ENCODE measurements around the gene RUNDC1.

The RUNDC1 gene

DNA sequence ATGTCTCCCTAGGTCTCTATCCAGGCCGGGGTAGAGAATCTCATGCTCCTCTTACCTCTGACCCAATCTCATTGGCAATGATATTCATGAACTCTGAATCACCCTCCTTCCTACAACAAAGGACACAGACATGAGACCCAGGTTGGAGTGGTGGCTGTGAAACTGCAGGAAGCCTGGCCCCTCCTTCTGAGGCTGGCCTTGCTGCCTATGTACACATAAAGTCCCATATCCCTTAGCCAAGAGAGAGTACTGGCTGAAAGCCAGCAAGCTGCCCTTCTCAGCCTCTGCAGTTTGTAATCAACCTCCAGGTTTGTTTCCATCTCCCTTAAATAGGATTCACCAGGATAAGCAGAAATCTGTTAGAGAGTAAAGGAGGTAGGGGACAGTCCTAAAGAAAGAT is 26.7 kb upstream of the RUNDC1 start:
- TF ChIP-seq, protein P1, sequence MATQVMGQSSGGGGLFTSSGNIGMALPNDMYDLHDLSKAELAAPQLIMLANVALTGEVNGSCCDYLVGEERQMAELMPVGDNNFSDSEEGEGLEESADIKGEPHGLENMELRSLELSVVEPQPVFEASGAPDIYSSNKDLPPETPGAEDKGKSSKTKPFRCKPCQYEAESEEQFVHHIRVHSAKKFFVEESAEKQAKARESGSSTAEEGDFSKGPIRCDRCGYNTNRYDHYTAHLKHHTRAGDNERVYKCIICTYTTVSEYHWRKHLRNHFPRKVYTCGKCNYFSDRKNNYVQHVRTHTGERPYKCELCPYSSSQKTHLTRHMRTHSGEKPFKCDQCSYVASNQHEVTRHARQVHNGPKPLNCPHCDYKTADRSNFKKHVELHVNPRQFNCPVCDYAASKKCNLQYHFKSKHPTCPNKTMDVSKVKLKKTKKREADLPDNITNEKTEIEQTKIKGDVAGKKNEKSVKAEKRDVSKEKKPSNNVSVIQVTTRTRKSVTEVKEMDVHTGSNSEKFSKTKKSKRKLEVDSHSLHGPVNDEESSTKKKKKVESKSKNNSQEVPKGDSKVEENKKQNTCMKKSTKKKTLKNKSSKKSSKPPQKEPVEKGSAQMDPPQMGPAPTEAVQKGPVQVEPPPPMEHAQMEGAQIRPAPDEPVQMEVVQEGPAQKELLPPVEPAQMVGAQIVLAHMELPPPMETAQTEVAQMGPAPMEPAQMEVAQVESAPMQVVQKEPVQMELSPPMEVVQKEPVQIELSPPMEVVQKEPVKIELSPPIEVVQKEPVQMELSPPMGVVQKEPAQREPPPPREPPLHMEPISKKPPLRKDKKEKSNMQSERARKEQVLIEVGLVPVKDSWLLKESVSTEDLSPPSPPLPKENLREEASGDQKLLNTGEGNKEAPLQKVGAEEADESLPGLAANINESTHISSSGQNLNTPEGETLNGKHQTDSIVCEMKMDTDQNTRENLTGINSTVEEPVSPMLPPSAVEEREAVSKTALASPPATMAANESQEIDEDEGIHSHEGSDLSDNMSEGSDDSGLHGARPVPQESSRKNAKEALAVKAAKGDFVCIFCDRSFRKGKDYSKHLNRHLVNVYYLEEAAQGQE (IDR thresholded peaks at IDR 0.05; ENCODE audit: low read depth) = no peak
- TF ChIP-seq YY1 (IDR thresholded peaks at IDR 0.05; ENCODE audit: low read depth) (no peak), CEBPB (IDR thresholded peaks at IDR 0.05) (no peak), EGR1 (IDR thresholded peaks at IDR 0.05) (no peak)
- TF ChIP-seq, protein P2, sequence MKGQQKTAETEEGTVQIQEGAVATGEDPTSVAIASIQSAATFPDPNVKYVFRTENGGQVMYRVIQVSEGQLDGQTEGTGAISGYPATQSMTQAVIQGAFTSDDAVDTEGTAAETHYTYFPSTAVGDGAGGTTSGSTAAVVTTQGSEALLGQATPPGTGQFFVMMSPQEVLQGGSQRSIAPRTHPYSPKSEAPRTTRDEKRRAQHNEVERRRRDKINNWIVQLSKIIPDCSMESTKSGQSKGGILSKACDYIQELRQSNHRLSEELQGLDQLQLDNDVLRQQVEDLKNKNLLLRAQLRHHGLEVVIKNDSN (IDR thresholded peaks at IDR 0.05) = no peak

DNA sequence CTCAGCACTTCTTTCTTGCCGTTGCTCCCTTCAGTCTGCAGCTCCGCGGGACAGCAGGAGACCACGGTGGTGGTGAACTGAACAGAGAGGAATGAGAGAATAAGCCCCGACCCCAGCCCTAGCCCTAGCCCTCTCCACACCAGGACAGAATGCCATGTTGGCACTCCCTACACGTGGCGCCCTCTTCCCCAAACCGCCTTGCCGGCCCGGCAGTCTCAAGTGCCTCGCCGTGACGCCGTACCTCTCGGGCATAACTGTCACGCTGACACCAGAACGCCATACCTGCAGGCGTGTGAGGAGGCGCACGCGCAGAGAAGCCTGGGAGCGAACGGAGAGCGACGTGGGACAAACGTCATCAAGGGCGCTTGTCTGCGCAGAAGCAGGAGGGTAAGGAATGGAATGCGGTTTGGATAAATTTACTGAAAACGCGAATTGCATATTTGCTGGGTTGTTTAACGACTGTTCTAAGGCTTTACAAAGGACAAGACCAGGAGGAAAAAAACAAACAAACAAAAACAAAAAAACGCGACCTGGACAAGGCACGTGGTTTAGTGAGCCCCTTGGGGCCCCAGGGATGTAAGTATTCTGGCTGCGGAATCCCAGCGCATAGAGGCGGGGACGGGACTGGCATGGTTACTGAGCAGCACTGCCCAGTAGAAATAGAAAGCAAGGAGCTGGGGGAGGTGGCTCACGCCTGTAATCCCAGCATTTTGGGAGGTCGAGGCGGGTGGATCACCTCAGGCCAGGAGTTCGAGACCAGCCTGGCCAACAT is 16.0 kb upstream of the RUNDC1 start, which contains the start of gene AARSD1:
Gene AARSD1, minus strand, starts transcription at position 294 of the 772 bp plus-strand sequence. Its CDS starts 14 bp downstream, at position 280.
- TF ChIP-seq EGR1 (IDR thresholded peaks at IDR 0.05) (no peak), NFIC (IDR thresholded peaks at IDR 0.05) (no peak), TAF1 (IDR thresholded peaks at IDR 0.05; ENCODE audit: low read depth) (peak; percentile 87), TEAD4 (IDR thresholded peaks at IDR 0.05) (peak; percentile 75), ZBTB7A (IDR thresholded peaks at IDR 0.05; ENCODE audit: low read depth) (0 out of 2 replicates have a peak, but pooled peaks have one; percentile 28), EP300 (IDR thresholded peaks at IDR 0.05; ENCODE audit: borderline replicate concordance) (0 out of 2 replicates have a peak, but pooled peaks have one; percentile 15), CREB1 (IDR thresholded peaks at IDR 0.05; ENCODE audit: low read depth) (peak; percentile 89), YY1 (IDR thresholded peaks at IDR 0.05; ENCODE audit: low read depth) (peak; percentile 94), TCF12 (IDR thresholded peaks at IDR 0.05; ENCODE audit: low read depth) (peak; percentile 53; the same call in 1 of the 2 replicates)
- TF ChIP-seq, protein P3, sequence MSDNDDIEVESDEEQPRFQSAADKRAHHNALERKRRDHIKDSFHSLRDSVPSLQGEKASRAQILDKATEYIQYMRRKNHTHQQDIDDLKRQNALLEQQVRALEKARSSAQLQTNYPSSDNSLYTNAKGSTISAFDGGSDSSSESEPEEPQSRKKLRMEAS (IDR thresholded peaks at IDR 0.05) = peak; percentile 97
- TF ChIP-seq, protein P2 (IDR thresholded peaks at IDR 0.05) = peak; percentile 28; the same call in 1 of the 2 replicates

DNA sequence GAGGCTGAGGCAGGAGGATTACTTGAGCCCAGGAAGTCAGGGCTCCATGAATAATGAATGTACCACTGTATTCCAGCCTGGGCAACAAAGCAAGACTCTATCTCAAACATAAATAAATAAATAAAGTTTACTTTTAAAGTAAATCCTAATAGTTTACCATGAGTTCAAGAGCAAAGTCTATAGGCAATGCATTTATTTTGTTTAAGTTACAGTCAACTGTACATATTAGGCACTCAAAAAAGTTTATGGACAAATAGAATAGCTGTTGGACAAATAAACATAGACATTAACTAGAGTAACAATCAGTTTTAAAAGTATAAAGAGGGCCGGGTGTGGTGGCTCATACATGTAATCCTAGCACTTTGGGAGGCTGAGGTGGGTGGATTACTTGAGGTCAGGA is 12.4 kb upstream of the RUNDC1 start:
- TF ChIP-seq NFIC (IDR thresholded peaks at IDR 0.05) = no peak
- TF ChIP-seq EP300 (IDR thresholded peaks at IDR 0.05; ENCODE audit: borderline replicate concordance) = no peak
- TF ChIP-seq CREB1 (IDR thresholded peaks at IDR 0.05; ENCODE audit: low read depth) = no peak
- no peak for TF ChIP-seq ZBTB7A (IDR thresholded peaks at IDR 0.05; ENCODE audit: low read depth)
- TF ChIP-seq, protein P1 (IDR thresholded peaks at IDR 0.05; ENCODE audit: low read depth) = no peak
- TF ChIP-seq YY1 (IDR thresholded peaks at IDR 0.05; ENCODE audit: low read depth) = no peak
- TF ChIP-seq TCF12 (IDR thresholded peaks at IDR 0.05; ENCODE audit: low read depth) = no peak
- TF ChIP-seq, protein P2 (IDR thresholded peaks at IDR 0.05) = no peak
- no peak for TF ChIP-seq CEBPB (IDR thresholded peaks at IDR 0.05)
- no peak for TF ChIP-seq EGR1 (IDR thresholded peaks at IDR 0.05)
- no peak for TF ChIP-seq FOXM1 (IDR thresholded peaks at IDR 0.05; ENCODE audit: borderline replicate concordance, low read depth)
- TF ChIP-seq, protein P3 (IDR thresholded peaks at IDR 0.05) = no peak
- TF ChIP-seq TEAD4 (IDR thresholded peaks at IDR 0.05) = no peak
- TF ChIP-seq RAD21 (IDR thresholded peaks at IDR 0.05; ENCODE audit: low read depth) = no peak

DNA sequence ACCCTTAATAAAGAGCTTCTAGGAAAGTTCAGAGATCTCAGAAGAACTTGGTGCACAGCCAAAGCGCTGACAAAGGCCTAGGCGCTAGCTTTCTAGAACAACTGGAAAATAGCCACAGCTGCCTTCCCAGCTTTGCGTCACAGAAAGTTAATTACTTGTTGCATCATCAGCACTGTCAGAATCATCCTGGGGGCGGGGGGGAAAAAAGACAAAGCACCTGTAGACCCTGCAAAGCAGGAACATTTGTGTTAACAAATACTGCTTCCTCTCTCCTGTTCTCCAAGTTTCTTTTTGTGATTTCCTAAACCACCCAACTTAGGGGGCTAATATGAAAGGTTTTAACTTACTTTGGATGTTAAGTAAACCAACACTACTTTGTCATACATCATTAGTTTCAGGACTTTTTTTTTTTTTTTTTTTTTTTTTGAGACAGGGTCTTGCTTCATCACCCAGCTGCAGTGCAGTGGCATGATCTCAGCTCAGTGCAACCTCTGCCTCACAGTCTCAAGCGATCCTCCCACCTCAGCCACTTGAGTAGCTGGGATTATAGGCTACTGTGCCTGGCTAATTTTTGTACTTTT is 11.3 kb upstream of the RUNDC1 start:
- TF ChIP-seq CEBPB (IDR thresholded peaks at IDR 0.05) (peak; percentile 51), TEAD4 (IDR thresholded peaks at IDR 0.05) (no peak)
- TF ChIP-seq, protein P2 (IDR thresholded peaks at IDR 0.05) = no peak

DNA sequence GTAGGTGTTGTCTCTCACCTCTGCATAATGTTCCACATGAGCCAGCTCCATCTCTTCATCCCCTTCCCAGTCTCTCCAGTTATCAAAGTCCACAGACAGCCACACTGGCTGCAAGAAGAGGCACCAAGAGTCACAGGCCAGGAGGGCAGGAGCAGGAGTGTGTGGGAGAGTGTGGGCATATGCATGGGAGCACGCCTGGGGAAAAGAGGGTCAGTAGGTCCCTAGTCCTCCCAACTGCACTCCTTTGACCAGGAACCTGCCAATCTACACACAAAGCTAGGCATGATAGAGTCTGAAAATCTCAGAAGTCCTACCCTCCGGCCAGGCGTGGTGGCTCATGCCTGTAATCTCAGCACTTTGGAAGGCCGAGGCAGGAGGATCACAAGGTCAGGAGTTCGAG is 8.8 kb upstream of the RUNDC1 start:
- TF ChIP-seq CEBPB (IDR thresholded peaks at IDR 0.05) (no peak), TAF1 (IDR thresholded peaks at IDR 0.05; ENCODE audit: low read depth) (no peak), TEAD4 (IDR thresholded peaks at IDR 0.05) (no peak), EGR1 (IDR thresholded peaks at IDR 0.05) (no peak), FOXM1 (IDR thresholded peaks at IDR 0.05; ENCODE audit: borderline replicate concordance, low read depth) (no peak), TCF12 (IDR thresholded peaks at IDR 0.05; ENCODE audit: low read depth) (no peak), RAD21 (IDR thresholded peaks at IDR 0.05; ENCODE audit: low read depth) (no peak), CREB1 (IDR thresholded peaks at IDR 0.05; ENCODE audit: low read depth) (no peak), EP300 (IDR thresholded peaks at IDR 0.05; ENCODE audit: borderline replicate concordance) (no peak), YY1 (IDR thresholded peaks at IDR 0.05; ENCODE audit: low read depth) (no peak), ZBTB7A (IDR thresholded peaks at IDR 0.05; ENCODE audit: low read depth) (no peak), NFIC (IDR thresholded peaks at IDR 0.05) (no peak)
- TF ChIP-seq, protein P2 (IDR thresholded peaks at IDR 0.05) = no peak
- TF ChIP-seq, protein P1 (IDR thresholded peaks at IDR 0.05; ENCODE audit: low read depth) = no peak
- TF ChIP-seq, protein P3 (IDR thresholded peaks at IDR 0.05) = no peak
